ENCODE results near the gene CTNNA3.

The CTNNA3 gene

DNA sequence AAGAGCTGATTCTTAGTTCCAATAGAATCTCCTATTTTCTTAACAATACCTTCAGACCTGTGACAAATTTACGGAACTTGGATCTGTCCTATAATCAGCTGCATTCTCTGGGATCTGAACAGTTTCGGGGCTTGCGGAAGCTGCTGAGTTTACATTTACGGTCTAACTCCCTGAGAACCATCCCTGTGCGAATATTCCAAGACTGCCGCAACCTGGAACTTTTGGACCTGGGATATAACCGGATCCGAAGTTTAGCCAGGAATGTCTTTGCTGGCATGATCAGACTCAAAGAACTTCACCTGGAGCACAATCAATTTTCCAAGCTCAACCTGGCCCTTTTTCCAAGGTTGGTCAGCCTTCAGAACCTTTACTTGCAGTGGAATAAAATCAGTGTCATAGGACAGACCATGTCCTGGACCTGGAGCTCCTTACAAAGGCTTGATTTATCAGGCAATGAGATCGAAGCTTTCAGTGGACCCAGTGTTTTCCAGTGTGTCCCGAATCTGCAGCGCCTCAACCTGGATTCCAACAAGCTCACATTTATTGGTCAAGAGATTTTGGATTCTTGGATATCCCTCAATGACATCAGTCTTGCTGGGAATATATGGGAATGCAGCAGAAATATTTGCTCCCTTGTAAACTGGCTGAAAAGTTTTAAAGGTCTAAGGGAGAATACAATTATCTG is 768.6 kb downstream of the CTNNA3 start:
- DNase-seq: no peak

DNA sequence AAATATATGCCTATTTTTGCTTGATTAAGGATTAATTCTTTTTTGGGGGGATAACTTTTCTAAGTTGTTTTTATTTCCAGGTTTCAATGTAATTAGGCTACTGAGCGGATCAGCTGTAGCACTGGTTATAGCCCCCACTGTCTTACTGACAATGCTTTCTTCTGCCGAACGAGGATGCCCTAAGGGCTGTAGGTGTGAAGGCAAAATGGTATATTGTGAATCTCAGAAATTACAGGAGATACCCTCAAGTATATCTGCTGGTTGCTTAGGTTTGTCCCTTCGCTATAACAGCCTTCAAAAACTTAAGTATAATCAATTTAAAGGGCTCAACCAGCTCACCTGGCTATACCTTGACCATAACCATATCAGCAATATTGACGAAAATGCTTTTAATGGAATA is 769.2 kb downstream of the CTNNA3 start:
- DNase-seq: no peak

DNA sequence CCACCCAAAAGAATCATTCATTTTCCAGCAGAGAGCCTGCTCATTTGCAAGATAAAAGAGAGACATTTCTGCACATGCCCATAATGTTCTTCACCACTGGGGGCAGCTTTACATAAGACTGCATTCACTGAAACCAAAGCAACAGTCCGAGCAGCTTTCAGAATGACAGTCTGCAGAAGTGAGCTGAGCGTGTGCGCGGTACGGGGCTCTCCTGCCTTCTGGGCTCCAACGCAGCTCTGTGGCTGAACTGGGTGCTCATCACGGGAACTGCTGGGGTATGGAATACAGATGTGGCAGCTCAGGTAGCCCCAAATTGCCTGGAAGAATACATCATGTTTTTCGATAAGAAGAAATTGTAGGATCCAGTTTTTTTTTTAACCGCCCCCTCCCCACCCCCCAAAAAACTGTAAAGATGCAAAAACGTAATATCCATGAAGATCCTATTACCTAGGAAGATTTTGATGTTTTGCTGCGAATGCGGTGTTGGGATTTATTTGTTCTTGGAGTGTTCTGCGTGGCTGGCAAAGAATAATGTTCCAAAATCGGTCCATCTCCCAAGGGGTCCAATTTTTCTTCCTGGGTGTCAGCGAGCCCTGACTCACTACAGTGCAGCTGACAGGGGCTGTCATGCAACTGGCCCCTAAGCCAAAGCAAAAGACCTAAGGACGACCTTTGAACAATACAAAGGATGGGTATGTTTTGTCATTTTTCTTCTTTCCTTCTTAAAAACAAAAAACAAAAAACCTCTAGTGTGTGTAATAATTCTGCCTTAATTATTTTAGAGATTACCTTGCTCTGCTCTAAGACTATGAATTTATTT is 769.9 kb downstream of the CTNNA3 start, which contains the start of gene LRRTM3:
TSS of gene LRRTM3 (plus strand) at position 141 of the 820 bp plus-strand sequence.
- DNase-seq: no peak

DNA sequence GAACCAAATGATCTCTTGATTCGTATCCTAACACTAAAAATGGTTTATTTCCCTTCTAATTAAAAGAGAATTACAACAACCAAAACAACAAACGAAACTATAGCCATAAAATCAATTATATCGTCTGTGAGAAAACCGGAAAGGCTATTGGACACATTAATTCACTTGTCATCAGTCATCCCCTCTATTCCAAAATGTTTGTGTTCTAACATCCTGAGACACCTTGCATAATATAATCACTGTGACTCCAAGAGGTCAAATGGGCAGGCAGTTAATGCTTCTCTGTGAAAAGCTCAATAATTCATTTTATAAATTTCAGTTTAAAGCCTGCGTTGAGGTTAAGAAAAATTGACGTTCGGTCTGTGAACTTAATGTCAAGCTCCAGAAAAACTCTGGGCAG is 770.6 kb downstream of the CTNNA3 start:
- DNase-seq: no peak

DNA sequence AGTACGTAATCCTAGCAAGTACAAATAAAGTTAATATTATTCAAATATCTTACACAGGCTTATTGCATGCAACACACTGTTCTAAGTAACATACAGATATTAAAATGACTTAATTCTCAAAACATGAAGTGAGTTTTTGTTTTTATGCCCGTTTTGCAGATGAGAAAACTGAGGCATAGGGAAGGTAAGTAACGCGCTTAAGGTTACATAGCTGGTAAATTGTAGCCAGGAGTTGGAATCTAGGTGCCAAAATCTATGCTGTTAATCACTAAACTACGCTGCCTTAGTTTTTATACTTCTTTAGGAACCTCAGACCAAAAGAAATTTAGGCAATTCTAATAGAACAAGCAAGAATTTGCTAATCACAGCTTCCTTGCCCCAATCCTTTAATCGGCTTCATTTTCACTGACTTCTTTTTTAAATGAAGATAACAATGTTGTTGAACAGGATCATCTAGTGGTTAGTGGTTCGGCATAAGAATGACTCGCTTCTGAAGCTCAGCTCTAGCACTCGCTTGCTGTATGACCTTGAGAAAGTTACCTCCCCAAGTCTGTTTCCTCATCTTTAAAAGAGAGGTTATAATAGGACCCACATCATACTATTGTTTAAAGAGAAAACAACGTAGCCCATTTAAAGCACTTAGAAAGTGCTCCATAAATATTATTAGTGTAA is 771.2 kb downstream of the CTNNA3 start:
- DNase-seq: no peak

DNA sequence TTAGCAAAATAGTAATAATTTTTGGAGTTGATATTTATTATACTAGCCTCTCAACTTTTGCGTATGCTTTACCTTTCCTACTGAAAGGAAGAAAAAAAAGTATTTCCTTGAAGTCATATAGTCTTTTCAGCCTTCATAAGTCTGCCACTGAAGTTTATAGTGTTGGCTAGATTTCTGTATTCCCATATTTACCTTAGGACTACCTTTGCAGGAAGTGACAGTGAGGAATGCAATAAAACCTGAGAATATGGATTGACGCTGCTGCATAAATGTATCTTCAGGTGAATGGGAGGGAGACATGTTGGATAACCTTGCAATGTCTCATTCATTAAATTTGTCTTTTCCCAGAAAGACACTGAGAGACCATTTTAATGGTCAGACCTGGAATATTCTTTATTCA is 776.7 kb downstream of the CTNNA3 start:
- DNase-seq: no peak

DNA sequence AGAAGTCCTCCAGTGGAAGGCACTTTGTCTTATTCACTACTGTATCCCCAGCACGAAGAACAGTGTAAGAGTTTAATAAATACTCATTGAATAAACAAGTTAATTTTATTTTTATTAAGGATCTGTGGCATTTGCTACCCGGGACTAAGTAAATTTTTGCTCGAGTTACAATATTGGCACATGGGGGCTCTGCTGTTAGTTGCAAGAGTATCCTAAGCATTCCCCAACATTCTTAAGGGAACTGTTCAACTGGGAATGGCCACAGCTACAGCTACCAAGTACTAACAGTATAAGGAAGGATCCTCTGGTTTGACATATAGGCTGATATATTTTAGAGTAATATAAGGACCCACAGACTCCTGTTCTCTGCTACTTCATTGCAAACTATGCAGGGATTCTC is 778.9 kb downstream of the CTNNA3 start:
- no peak for DNase-seq

DNA sequence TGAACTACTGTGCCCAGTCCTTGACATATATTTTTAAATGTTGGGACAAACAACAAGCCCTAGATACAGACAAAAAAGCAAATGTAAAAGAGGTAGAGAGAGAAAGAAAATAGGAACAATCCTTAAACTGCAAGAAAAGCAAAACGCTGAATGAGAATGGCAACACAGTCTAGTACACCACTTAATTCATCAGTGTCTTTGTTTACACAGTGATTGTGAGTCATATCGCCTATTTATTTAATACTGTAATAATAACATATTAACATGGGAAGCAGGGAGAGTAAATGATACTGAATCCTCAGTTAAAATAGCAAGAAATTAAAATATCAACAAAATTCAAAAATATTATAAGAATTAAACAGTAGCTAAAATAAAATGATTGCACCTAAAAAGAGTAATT is 780.0 kb downstream of the CTNNA3 start:
- no peak for DNase-seq

DNA sequence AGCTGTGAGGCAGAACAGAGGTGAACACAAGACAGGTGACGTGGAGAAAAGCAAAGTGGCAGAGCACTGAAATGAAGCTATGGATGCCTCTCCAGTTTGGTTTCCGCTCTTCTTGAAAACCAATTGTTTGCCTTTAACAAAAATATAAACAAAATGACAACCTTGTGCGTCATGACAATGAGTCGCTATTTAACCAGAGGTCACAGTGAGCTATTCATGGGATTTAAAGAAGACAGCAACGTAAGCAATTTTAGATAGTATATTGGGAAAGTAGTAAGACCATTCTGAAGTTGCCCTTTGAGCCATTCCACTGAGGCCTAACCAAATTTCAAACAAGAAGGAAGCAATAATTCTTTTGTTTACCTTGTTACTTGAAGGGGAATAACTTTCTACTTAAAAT is 785.3 kb downstream of the CTNNA3 start:
- DNase-seq: no peak

DNA sequence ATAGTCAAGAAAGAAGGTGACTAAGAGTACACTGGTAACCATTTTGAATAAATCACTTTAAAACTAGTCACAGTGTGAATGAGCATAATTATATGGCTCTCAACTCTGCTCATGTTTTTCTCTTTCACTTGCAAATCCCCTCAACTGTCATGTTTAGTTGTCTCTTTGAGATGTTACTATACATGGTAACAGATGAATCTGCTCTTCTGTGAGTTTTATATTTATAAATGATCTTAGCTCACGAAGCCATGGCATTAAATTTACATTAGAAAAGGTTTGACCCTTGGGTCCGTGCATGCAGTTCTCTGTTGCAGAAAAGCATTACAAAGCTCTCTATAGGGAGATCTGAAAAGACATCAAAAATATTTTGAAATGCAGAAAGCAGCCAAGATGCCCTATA is 803.1 kb downstream of the CTNNA3 start:
- no peak for DNase-seq

DNA sequence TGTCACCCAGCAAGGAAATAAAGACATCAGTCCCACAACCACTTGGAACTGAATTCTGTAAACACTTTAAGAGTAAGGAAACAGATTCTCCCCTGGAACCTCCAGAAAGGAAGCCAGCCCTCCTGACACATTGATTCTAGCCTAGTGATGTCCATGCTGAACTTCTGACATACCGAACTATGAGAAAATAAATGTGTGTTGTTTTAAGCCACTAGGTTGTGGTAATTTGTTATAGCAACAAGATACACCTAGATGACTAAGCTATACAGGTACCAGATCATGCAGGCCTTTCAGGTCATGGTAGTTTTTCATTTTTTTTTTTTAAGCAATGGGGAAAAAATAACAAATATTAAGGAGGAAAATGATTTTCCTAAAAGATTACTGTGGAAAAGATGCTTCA is 807.8 kb downstream of the CTNNA3 start:
- DNase-seq: no peak

- no peak for DNase-seq
Observed at GRCh38 chr10:66886848-66887247, 809.1 kb downstream of the CTNNA3 start.

DNA sequence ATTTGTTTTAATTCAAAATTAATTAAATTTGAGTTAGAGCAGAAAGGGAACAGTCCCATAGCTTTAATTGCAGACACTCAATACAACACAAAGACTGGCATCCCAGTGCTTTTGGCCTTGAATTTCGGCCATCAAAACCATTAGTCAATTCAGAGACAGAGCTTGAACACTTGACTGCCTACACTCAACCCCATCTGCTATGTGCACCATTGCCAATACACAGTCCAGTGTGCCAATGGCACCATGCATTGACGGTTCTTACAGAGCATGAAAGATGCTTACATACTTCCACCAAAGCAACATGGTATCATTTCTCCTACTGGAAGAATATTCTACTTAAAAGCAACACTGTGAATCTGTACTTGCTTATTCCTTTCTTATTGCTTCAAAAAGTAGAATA is 813.7 kb downstream of the CTNNA3 start:
- no peak for DNase-seq

DNA sequence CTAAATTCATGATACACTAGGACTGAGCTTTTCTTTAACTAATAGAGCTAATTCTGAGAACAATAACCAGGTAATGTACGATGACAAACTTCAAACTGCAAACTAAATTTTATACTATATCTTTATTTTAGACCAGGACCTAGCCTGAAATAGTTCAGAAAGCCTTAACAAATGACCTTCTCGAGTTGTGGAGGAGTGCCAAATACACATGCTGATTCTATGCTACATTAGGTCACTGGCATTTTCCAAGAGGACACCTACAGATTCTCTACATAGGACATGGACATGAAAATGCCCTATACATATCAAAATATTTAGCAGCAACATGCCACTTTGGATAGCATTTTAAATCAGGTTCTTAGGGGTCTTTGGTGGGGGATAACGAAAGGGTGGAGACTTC is 814.2 kb downstream of the CTNNA3 start:
- DNase-seq: no peak

DNA sequence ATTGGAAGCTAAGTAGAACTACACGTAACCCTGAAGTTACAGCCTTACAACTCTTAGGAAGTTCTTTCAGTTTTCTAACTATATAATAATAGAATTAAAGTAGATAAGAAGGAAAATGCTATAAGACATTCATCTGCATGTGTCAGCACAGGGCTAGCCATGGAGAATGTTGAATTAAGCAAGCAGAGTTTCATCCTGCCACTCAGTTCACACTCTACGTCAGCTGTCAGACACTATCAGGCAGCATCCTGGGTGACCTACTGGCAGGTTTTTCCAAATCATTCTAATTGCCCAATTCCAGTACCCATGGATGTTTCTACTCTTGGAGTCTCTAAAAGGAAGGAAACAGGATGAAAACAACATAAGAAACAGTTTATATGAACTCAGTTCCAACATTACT is 815.2 kb downstream of the CTNNA3 start:
- no peak for DNase-seq

DNA sequence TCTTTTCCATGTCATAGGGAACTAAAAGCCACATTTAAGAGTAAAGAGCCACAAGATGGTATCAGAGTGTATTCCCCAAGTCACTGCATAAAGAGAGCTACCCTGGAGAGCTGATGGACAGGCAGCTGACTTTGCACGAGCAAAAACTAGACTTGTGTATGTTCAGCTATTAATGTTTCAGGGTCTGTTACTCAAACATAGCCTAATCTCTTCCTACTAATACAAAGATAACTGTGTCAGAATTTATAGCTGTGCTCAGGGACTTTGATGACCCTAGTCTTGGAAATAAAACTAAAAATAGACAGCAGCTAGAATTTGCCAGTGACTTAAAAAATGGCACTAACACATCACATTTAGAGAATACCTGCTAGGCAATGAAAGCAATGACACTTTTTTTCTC is 815.7 kb downstream of the CTNNA3 start:
- DNase-seq: no peak

GRCh38 chr10:66877361-66877760 is 818.6 kb downstream of the CTNNA3 start:
- no peak for DNase-seq

DNA sequence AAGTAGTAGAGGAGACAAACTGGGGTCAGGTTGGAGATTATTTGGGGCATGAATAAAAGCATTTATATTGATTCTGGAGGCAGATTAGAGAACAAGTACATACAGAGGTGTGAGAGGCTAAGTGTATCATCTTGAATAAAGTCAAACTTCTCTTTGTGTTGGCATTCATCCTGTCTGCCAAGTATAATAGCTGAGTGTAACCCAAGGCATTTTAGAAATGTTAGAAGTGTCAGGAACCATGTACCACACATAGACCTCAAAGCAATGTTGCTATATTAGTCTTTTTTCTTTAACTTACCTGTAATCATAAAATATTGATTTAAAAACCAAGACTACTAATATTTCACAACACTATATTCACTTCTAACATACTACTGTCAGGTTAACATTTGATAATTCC is 826.4 kb downstream of the CTNNA3 start:
- no peak for DNase-seq

- DNase-seq: no peak
Observed at GRCh38 chr10:66862687-66863258, 833.2 kb downstream of the CTNNA3 start.

DNA sequence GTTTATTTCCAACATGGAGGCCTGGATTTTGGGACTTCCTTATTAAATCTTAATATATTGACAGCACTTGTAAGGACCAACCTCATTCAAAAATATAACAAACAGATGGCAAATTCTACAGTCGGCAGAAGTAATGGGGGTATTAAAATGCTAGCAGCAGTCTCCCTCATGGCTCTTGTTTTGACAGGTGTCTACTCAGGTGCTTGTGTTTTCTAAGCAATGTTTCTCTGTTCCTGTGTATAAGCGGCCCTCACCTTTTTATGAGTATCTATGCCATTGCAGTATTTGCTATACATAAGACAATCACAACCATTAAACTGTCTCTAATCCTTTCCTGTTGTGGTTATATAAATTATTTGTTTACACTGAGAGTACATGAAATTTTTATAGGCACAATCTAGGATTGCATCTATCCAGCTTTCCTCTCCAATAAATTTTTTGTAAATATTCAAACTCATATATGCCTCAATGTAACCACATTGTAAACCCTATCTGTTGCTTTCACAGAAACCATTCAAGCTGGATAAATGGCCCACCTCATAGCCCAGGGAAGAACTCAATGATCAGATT is 835.5 kb downstream of the CTNNA3 start:
- DNase-seq: no peak

- no peak for DNase-seq
Observed at GRCh38 chr10:66852811-66853210, 843.2 kb downstream of the CTNNA3 start.

- no peak for DNase-seq
Observed at GRCh38 chr10:66848856-66849255, 847.1 kb downstream of the CTNNA3 start.
